SW480 (cell line): ENCODE results near the gene PSMC6.
"Not testable (repeated sequence)": the region's sequence is repeated elsewhere in the genome, so short reads cannot be mapped to it uniquely, and the experiment has no call there.

ENCODE experiments used
- DNase-seq: peaks from one replicate; pipeline ENCODE4 v3.0.0-alpha.2; 2016; ENCODE audit warnings: low spot score

The PSMC6 gene

GRCh38 chr14:52723514-52724359 is 16.7 kb downstream of the PSMC6 start:
- DNase-seq: no peak

GRCh38 chr14:52724360-52724644 is 17.3 kb downstream of the PSMC6 start:
- DNase-seq: no peak

GRCh38 chr14:52727509-52727908 is 20.5 kb downstream of the PSMC6 start:
- not testable (repeated sequence) for DNase-seq

GRCh38 chr14:52729035-52729434 is 22.0 kb downstream of the PSMC6 start:
- not testable (repeated sequence) for DNase-seq

- DNase-seq: no peak
Measured at GRCh38 chr14:52729585-52729924, 22.6 kb downstream of the PSMC6 start.

GRCh38 chr14:52729925-52730708 is 23.1 kb downstream of the PSMC6 start, which contains the start of gene STYX:
TSS of gene STYX (plus strand) at chr14:52730166. CDS start at chr14:52730475, 309 bp downstream.
- peak; percentile 95 for DNase-seq

GRCh38 chr14:52730709-52731111 is 23.7 kb downstream of the PSMC6 start:
- DNase-seq: no peak

GRCh38 chr14:52733824-52734223 is 26.8 kb downstream of the PSMC6 start:
- no peak for DNase-seq

GRCh38 chr14:52735921-52736489 is 29.0 kb downstream of the PSMC6 start:
- no peak for DNase-seq

- DNase-seq: no peak
Measured at GRCh38 chr14:52738409-52738808, 31.4 kb downstream of the PSMC6 start.

GRCh38 chr14:52740751-52741150 is 33.8 kb downstream of the PSMC6 start:
- no peak for DNase-seq

GRCh38 chr14:52741865-52742264 is 34.9 kb downstream of the PSMC6 start:
- no peak for DNase-seq

GRCh38 chr14:52748647-52749292 is 41.8 kb downstream of the PSMC6 start:
- DNase-seq: no peak

- no peak for DNase-seq
Measured at GRCh38 chr14:52755607-52756316, 48.8 kb downstream of the PSMC6 start.

- no peak for DNase-seq
Measured at GRCh38 chr14:52759145-52759544, 52.1 kb downstream of the PSMC6 start.

GRCh38 chr14:52762923-52763322 is 55.9 kb downstream of the PSMC6 start:
- DNase-seq: not testable (repeated sequence)

GRCh38 chr14:52767058-52767833 is 60.2 kb downstream of the PSMC6 start:
- DNase-seq: no peak

GRCh38 chr14:52769887-52770286 is 62.9 kb downstream of the PSMC6 start:
- DNase-seq: no peak

- DNase-seq: no peak
Measured at GRCh38 chr14:52776816-52777215, 69.8 kb downstream of the PSMC6 start.
